SK-N-MC (cell line): ENCODE results near the gene HNRNPCL1.

Source experiments
- EZH2 ChIP-seq: fragments of 200-600 bp; sonication (generic); IDR thresholded peaks from one replicate; pipeline ENCODE4 v1.6.1; 2017; ENCODE audit warnings: antibody characterized with exemption
- POLR2AphosphoS5 ChIP-seq: IDR thresholded peaks from 2 replicates; pipeline ENCODE4 v1.6.1; 2012; ENCODE audit warnings: mild to moderate bottlenecking, low read depth, low read length, borderline replicate concordance

DNA sequence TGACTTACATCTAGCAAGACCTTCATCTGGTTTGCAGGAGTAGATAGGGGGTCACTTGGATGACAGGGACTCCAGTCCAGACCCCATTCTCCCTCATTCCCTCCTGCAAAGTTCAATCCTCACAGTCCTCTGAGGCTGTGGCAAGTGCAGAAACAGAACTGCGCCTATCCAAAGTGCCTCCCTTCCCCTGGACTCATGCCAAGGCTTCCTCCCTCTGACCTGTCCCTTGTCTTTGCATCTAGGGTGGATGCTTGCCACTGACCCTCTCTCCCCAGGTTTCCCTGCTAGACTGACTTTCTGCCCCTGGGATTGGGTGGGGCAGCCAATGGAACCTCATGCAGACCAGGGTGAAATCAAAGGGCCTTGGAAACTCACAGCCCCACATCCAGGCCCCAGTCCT, 38.6 kb downstream of the HNRNPCL1 start:
- TF ChIP-seq POLR2AphosphoS5 (no peak), EZH2 (no peak)
